NCI-H526 (cell line): ENCODE results near the gene VASH1.

Experiments used
- DNase-seq, 2 experiments: peaks; one replicate each; lab custom pipeline; 2025; lab: John Stamatoyannopoulos, UW

The VASH1 gene

DNA sequence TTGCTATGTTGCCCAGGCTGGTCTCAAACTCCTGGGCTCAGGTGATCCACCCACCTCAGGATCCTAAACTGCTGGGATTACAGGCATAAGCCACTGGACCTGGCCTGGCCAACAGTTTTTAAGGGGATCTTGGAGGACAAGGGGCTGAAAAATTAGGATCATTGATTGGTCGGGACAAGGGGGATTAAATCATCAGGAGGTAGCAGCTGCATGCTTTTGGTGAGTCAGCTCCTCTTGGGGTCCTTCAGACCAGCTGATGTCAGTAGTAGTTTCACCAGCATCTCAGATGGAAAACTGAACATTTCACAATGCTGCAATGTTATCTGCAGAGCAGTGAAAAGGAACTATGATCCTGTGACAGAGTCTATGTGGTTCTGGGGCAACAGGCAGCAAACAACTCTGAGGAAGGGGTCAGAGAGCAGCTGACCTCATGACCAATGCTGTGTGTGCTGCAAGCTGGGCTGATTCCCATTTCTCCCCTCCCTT, 71.3 kb downstream of the VASH1 start:
- DNase-seq, result no peak
